ENCODE measurements around the gene MARCHF11.

- TF ChIP-seq TAF1 (IDR thresholded peaks at IDR 0.05; ENCODE audit: low read depth, low read length) (no peak), POLR2A (IDR thresholded peaks at IDR 0.05; ENCODE audit: low read depth, low read length) (no peak), POLR2AphosphoS5 (IDR thresholded peaks at IDR 0.05; ENCODE audit: low read depth, low read length) (no peak), SPI1 (IDR thresholded peaks at IDR 0.05; ENCODE audit: low read depth, low read length) (no peak), PAX5 (IDR thresholded peaks at IDR 0.05; ENCODE audit: insufficient read depth, low read length, severe bottlenecking) (no peak)
These were observed 118.4 kb downstream of the MARCHF11 start for GRCh38 chr5:16061163-16061562.
